Right lobe of liver (tissue), 6 donors: ENCODE results near the gene TEX44. TPM values are rescaled to one million over a fixed set of nuclear protein-coding genes. Genes with fewer than 3 reads are reported as not detected.

Experiments used
- ATAC-seq, 4 donors: fragments of 200-7000 bp; cut with Tn5 transposase; one replicate each; pipeline ENCODE4 v1.9.1; 2020; ENCODE audit warnings: mild to moderate bottlenecking in 4 of 4, moderate library complexity in 4 of 4
- DNase-seq, 3 donors: peaks; one replicate each; pipeline ENCODE4 v3.0.0-alpha.2; 2020
- H3K27ac ChIP-seq, 3 donors: fragments of 200-600 bp; one replicate each; pipeline ENCODE4 v1.8.0; 2022
- H3K27me3 ChIP-seq, 2 donors: fragments of 200-600 bp; one replicate each; pipeline ENCODE4 v1.8.0; 2022
- H3K36me3 ChIP-seq, 4 donors: fragments of 200-600 bp; sonication (generic) in 1 of 4; one replicate each; pipeline versions ENCODE4 v1.5.1 to v1.8.0; 2017 to 2022; ENCODE audit warnings: control low read depth in 1 of 4
- H3K4me1 ChIP-seq, 4 donors: fragments of 200-600 bp; sonication (generic) in 1 of 4; one replicate each; pipeline versions ENCODE4 v1.5.1 to v1.8.0; 2017 to 2022; ENCODE audit warnings: control low read depth in 1 of 4
- H3K4me3 ChIP-seq, 3 donors: fragments of 200-600 bp; one replicate each; pipeline ENCODE4 v1.8.0; 2022
- H3K9me3 ChIP-seq, 4 donors: fragments of 200-600 bp; sonication (generic) in 1 of 4; one replicate each; pipeline versions ENCODE4 v1.5.1 to v1.8.0; 2017 to 2022; ENCODE audit warnings: control low read depth in 1 of 4
- POLR2A ChIP-seq: fragments of 450-650 bp; IDR thresholded peaks from one replicate; pipeline ENCODE4 v1.6.1; 2017; ENCODE audit warnings: antibody characterized with exemption, mild to moderate bottlenecking
- WGBS: methylation state at CpG from one replicate; pipeline ENCODE4 v1.1.6; 2018; ENCODE audit warnings: low coverage, low lambda C conversion rate; ENCODE audit not compliant: insufficient coverage; ENCODE audit errors: missing lambda C conversion rate; 5-methylcytosine and 5-hydroxymethylcytosine counted together
- intact Hi-C, 2 donors: fragments of 100-400 bp; cut with DNase I; formaldehyde crosslinking; loops; one replicate each; pipeline versions ENCODE4 v1.11.2 to v1.14.1; 2022
- total RNA-seq, 6 experiments: library from RNA; depleted of rRNA in 2 of 6; stranded (reverse); fragments of >200 nt in 2 of 6; fragmentation: NEBNext Ultra II Directional in 3 of 6; extraction: Animal tissue kit (Norgen Biotek cat#: 25700) in 3 of 6; gene quantifications; one replicate each; pipeline versions ENCODE4 v1.1.0 to v1.2.4, GENCODE V29; 2016 to 2023
- TF ChIP-seq, protein P1 (sequence below), 4 donors: fragments of 200-600 bp in 3 of 4; fragments of 450-650 bp in 1 of 4; IDR thresholded peaks; one replicate each; pipeline versions ENCODE4 v1.5.1 to v1.8.0; 2016 to 2022; ENCODE audit warnings: antibody characterized with exemption in 4 of 4, mild to moderate bottlenecking in 2 of 4
- donor health status: DM: no; HTN: yes; CAD: no.
- donor health status: DM: no; HTN: no; CAD: no.
- donor health status: DM: no; HTN: no; CAD: no.
- donor health status: DM: no; HTN: yes; CAD: no.
- donor health status: DM: no; HTN: yes; CAD: no.

Gene TEX44
- total RNA-seq, 6 experiments from 2014 or later: not detected

DNA sequence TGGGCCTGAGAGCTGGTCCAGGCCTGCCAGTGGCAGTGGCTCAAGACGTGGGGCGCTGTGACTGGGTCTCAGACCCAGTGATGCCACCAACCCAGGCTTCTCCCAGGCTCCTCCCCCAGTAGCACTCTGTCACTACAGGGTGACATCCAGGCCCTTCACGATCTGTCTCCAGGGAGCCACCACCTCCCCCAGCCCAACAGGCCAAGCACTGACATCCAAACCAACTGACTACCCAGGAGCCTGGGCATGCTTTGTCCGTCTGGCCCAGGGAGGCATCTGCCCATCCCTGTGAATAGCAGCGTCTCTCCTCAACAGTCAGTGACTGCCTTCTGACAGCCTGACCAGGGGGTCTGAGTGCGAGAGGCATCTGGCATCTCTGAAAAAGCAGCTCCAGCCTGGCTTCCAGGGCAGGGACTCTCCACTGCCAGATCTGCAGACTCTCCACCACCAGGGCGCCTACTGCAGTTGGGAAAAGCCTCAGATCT, 13.0 kb downstream of the TEX44 start:
- Histone ChIP-seq H3K27me3 (no peaks in the 10 kb centered on the region), H3K36me3 (no peaks in the 10 kb centered on the region), H3K4me3 (no peak overlapping the region), H3K9me3 (no peaks in the 10 kb centered on the region), H3K4me1 (peaks cover 0 to 7% (median 0%) of the 10 kb centered on the region in 4 donors), H3K27ac (peak overlapping the region in 1 of 3 donors; percentile 77)
- ATAC-seq: no peak
- no peak for DNase-seq
- intact Hi-C loops: no loop called here
- 63% methylated on average over 2 of the region's 7 CpGs for WGBS
- TF ChIP-seq, protein P1, sequence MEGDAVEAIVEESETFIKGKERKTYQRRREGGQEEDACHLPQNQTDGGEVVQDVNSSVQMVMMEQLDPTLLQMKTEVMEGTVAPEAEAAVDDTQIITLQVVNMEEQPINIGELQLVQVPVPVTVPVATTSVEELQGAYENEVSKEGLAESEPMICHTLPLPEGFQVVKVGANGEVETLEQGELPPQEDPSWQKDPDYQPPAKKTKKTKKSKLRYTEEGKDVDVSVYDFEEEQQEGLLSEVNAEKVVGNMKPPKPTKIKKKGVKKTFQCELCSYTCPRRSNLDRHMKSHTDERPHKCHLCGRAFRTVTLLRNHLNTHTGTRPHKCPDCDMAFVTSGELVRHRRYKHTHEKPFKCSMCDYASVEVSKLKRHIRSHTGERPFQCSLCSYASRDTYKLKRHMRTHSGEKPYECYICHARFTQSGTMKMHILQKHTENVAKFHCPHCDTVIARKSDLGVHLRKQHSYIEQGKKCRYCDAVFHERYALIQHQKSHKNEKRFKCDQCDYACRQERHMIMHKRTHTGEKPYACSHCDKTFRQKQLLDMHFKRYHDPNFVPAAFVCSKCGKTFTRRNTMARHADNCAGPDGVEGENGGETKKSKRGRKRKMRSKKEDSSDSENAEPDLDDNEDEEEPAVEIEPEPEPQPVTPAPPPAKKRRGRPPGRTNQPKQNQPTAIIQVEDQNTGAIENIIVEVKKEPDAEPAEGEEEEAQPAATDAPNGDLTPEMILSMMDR (IDR thresholded peaks at IDR 0.05): no peak
- no peak for TF ChIP-seq POLR2A

GRCh38 chr2:231606941-231607340, 14.3 kb downstream of the TEX44 start:
- TF ChIP-seq, protein P1 (IDR thresholded peaks at IDR 0.05): no peak
- no peak for TF ChIP-seq POLR2A
- no peaks in the 10 kb centered on the region for H3K36me3 ChIP-seq
- H3K27ac ChIP-seq: no peak overlapping the region
- H3K4me3 ChIP-seq: no peak overlapping the region
- intact Hi-C loops: no loop called here
- peaks cover 0 to 7% (median under 1%) of the 10 kb centered on the region in 4 donors for H3K4me1 ChIP-seq
- H3K27me3 ChIP-seq: no peaks in the 10 kb centered on the region
- no peaks in the 10 kb centered on the region for H3K9me3 ChIP-seq
- DNase-seq: no peak
- WGBS: 100% methylated on average over 1 of the region's 6 CpGs
- ATAC-seq: no peak

DNA sequence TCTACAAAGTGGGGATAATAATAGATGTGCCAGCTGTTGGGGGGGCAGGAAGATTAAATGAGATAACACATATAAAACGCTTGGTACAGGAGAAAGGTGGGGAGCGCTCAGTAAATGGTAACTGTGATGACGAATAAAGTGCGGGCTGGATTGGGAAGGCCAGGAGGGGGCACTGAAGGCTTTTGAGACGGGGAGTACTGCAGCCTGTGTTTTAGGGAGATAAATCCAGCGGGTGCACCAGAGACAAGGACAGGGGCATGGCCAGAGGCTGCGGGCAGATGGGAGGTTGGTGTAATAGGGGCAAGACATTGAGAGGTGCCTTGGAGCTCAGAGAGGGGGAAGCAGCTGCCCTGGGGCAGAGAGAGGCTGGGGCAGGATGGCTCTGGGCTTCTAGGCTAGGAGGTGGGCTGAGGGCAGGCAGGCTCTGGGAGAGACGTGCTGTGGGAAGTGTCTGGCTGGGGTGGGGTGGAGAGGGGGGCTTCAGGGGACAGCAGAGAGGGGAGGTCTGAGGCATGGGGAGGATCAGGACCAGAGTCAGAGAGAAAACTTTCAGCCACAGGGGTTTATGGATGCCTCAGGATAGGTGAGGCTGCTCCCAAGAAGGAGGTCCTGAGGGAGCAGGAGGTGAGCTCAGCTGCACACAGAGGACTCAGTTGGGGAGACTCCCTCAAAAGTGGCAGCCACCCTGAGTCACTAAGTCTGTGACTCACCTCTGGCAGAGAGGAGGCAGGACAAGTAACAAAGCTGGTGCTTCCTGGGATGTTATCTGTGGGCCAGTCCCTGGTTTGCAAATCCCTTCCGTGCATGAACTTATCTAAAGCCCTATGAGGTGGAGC, 18.8 kb downstream of the TEX44 start:
- intact Hi-C loops: loop anchor here in 1 of 2 donors (5.0 to 10.0 kb wide), 2 partner anchors 61 to 103 kb away; no protein-coding TSS in a partner anchor
- no peak for TF ChIP-seq POLR2A
- TF ChIP-seq, protein P1 (IDR thresholded peaks at IDR 0.05): no peak

DNA sequence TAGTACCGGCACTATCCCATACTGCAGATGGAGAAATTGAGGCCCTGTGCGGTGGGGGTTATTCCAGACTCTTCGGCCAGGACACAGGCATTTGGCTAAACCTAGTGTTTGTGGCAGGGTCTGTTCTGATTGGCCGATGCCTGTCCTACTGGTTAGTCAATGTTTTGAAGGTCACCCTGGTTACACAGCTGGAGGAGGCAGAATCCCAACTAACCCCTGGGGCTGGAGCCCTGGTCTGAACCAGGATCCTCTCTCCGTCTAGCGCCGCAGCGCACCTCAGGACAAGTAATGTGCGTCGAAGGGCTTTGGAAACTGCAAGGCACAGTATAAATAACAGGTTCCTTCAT, 19.4 kb downstream of the TEX44 start:
- intact Hi-C loops: loop anchor here in 1 of 2 donors (5.0 to 10.0 kb wide), 2 partner anchors 60 to 103 kb away; no protein-coding TSS in a partner anchor
- 25% methylated on average over 4 of the region's 10 CpGs for WGBS
- H3K4me3 ChIP-seq: no peak overlapping the region
- H3K36me3 ChIP-seq: no peaks in the 10 kb centered on the region
- no peak for DNase-seq
- peaks cover 0 to 5% of the 10 kb centered on the region in 2 donors for H3K27me3 ChIP-seq
- peak overlapping the region in 1 of 3 donors; percentile 28 for H3K27ac ChIP-seq
- peaks cover 0 to 18% (median 4%) of the 10 kb centered on the region in 4 donors for H3K4me1 ChIP-seq
- TF ChIP-seq POLR2A: no peak
- TF ChIP-seq, protein P1 (IDR thresholded peaks at IDR 0.05): no peak
- H3K9me3 ChIP-seq: no peaks in the 10 kb centered on the region
- ATAC-seq: peak in 1 of 4 donors; percentile 8

More for the DNA sequence above, 18.8 kb downstream of the TEX44 start:
- Histone ChIP-seq H3K4me1 (peaks cover 0 to 18% (median 4%) of the 10 kb centered on the region in 4 donors), H3K27me3 (peaks cover 0 to 5% of the 10 kb centered on the region in 2 donors), H3K27ac (no peak overlapping the region), H3K4me3 (no peak overlapping the region), H3K9me3 (no peaks in the 10 kb centered on the region), H3K36me3 (no peaks in the 10 kb centered on the region)
- no peak for DNase-seq
- peak in 1 of 4 donors; percentile 20 for ATAC-seq
- WGBS: 52% methylated on average over 8 of the region's 9 CpGs
